Hepatocyte (in vitro differentiated cells): ENCODE results near the gene DPP10. TPM values are rescaled to one million over a fixed set of nuclear protein-coding genes. Genes with fewer than 3 reads are reported as not detected.

Source experiments
- DNase-seq: peaks from one replicate; pipeline ENCODE4 v3.0.0-alpha.2; 2016; ENCODE audit warnings: low spot score
- H2AFZ ChIP-seq: fragments of 200-600 bp; sonication (generic); 2 replicates; pipeline ENCODE4 v1.6.0; 2016; ENCODE audit warnings: antibody characterized with exemption, mild to moderate bottlenecking
- H3K27ac ChIP-seq: fragments of 200-600 bp; sonication (generic); 2 replicates; pipeline ENCODE4 v1.5.1; 2016; ENCODE audit warnings: mild to moderate bottlenecking
- H3K27me3 ChIP-seq: fragments of 200-600 bp; sonication (generic); 2 replicates; pipeline ENCODE4 v1.6.1; 2016
- H3K36me3 ChIP-seq: fragments of 200-600 bp; sonication (generic); replicated peaks from 2 replicates; pipeline ENCODE4 v1.5.1; 2016; ENCODE audit warnings: low read depth; ENCODE audit not compliant: insufficient read depth
- H3K4me1 ChIP-seq: fragments of 200-600 bp; sonication (generic); 2 replicates; pipeline ENCODE4 v1.5.1; 2016; ENCODE audit warnings: mild to moderate bottlenecking, moderate library complexity; ENCODE audit not compliant: insufficient read depth
- H3K4me2 ChIP-seq: fragments of 200-600 bp; sonication (generic); 2 replicates; pipeline ENCODE4 v1.6.0; 2016
- H3K4me3 ChIP-seq: fragments of 200-600 bp; sonication (generic); 2 replicates; pipeline ENCODE4 v1.5.1; 2016; ENCODE audit warnings: mild to moderate bottlenecking
- H3K79me2 ChIP-seq: fragments of 200-600 bp; sonication (generic); 2 replicates; pipeline ENCODE4 v1.6.0; 2017; ENCODE audit warnings: mild to moderate bottlenecking
- H3K9me2 ChIP-seq: fragments of 200-600 bp; sonication (generic); replicated peaks from 2 replicates; pipeline ENCODE4 v1.6.0; 2017; ENCODE audit warnings: mild to moderate bottlenecking; ENCODE audit not compliant: insufficient read depth
- H3K9me3 ChIP-seq: fragments of 200-600 bp; sonication (generic); 2 replicates; pipeline ENCODE4 v1.5.1; 2016; ENCODE audit warnings: low read depth, mild to moderate bottlenecking
- H4K20me1 ChIP-seq: fragments of 200-600 bp; sonication (generic); 2 replicates; pipeline ENCODE4 v1.6.0; 2016; ENCODE audit warnings: mild to moderate bottlenecking; ENCODE audit not compliant: insufficient read depth, poor library complexity, severe bottlenecking
- EZH2 ChIP-seq: fragments of 200-600 bp; sonication (generic); IDR thresholded peaks from 2 replicates; pipeline ENCODE4 v1.6.1; 2016; ENCODE audit warnings: antibody characterized with exemption, mild to moderate bottlenecking, borderline replicate concordance
- EZH2phosphoT487 ChIP-seq: fragments of 200-600 bp; sonication (generic); IDR thresholded peaks from one replicate; pipeline ENCODE4 v1.6.1; 2018; ENCODE audit warnings: antibody characterized with exemption, mild to moderate bottlenecking, low read depth, moderate library complexity; ENCODE audit not compliant: unreplicated experiment, severe bottlenecking
- WGBS: methylation state at CpG from one replicate; pipeline ENCODE4 v1.1.6; 2016; ENCODE audit warnings: low lambda C conversion rate; ENCODE audit errors: missing lambda C conversion rate; 5-methylcytosine and 5-hydroxymethylcytosine counted together
- polyA plus RNA-seq: library from polyadenylated mRNA; unstranded; fragments of >200 nt; fragmentation: Nextera tagmentation; extraction: Ambion mirVana; gene quantifications from 2 replicates; pipeline ENCODE4 v1.2.1, GENCODE V29; 2016
- total RNA-seq: library from RNA; depleted of rRNA; stranded (reverse); fragments of >200 nt; gene quantifications from 2 replicates; pipeline ENCODE4 v1.2.3, GENCODE V29; 2014
- TF ChIP-seq, protein P1 (sequence below): fragments of 200-600 bp; sonication (generic); IDR thresholded peaks from 2 replicates; pipeline ENCODE4 v1.5.1; 2016; ENCODE audit warnings: antibody characterized with exemption, mild to moderate bottlenecking; ENCODE audit not compliant: poor library complexity

The DPP10 gene
- total and polyA plus RNA-seq, 2 experiments from 2014 or later = 5.0 to 15.7 TPM

DNA sequence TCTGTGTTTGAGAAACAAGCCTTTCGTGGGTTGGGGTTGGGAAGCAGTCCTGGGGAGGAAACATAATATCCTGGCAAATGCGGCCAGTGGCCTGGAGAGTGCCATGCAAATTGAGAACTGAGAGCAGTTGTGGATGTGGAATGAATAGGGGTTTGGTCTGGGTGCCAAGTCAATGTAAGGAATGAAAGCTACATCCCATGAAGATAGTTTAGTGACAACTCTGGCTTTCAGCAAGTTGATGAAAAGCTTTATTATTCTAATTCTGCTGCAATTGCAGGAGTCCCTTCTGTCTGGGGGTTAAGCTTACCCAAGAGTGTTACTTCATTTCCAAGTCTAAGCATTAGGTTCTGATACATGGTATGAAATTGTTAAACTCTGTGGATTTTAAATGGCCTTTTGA lies 771.6 kb downstream of the DPP10 start:
- TF ChIP-seq EZH2phosphoT487 = no peak
- no peak for TF ChIP-seq EZH2
- TF ChIP-seq, protein P1, sequence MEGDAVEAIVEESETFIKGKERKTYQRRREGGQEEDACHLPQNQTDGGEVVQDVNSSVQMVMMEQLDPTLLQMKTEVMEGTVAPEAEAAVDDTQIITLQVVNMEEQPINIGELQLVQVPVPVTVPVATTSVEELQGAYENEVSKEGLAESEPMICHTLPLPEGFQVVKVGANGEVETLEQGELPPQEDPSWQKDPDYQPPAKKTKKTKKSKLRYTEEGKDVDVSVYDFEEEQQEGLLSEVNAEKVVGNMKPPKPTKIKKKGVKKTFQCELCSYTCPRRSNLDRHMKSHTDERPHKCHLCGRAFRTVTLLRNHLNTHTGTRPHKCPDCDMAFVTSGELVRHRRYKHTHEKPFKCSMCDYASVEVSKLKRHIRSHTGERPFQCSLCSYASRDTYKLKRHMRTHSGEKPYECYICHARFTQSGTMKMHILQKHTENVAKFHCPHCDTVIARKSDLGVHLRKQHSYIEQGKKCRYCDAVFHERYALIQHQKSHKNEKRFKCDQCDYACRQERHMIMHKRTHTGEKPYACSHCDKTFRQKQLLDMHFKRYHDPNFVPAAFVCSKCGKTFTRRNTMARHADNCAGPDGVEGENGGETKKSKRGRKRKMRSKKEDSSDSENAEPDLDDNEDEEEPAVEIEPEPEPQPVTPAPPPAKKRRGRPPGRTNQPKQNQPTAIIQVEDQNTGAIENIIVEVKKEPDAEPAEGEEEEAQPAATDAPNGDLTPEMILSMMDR = no peak
- Histone ChIP-seq H3K4me3 (no peak overlapping the region), H3K27ac (no peak overlapping the region), H3K4me2 (no peak overlapping the region), H3K27me3 (no peaks in the 10 kb centered on the region), H3K79me2 (no peaks in the 10 kb centered on the region), H2AFZ (no peak overlapping the region), H3K9me2 (no peaks in the 10 kb centered on the region), H3K4me1 (no peaks in the 10 kb centered on the region), H4K20me1 (no peaks in the 10 kb centered on the region), H3K9me3 (no peaks in the 10 kb centered on the region), H3K36me3 (no peaks in the 10 kb centered on the region)
- WGBS = 77% methylated on average over 2 of the region's 2 CpGs
- DNase-seq = no peak

DNA sequence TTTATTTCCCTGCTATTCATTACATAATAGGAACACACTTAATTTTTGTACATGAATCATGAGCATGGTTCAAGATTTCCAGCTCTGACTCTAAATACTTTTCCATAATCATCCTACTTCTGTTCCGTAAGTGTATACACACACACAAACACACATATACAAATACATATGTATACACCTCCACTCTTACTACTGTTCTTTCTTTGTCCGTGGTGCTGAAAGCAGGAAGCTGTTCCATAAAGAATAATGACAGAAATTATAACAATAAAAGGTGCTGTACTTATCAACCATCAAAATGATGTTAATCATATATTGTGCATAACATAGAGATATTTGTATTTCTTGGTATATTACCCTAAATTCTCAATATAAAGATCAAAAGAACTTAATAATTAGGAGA lies 776.9 kb downstream of the DPP10 start:
- Histone ChIP-seq H3K4me2 (no peak overlapping the region), H3K79me2 (no peaks in the 10 kb centered on the region), H4K20me1 (no peaks in the 10 kb centered on the region), H3K9me3 (no peaks in the 10 kb centered on the region), H3K9me2 (no peaks in the 10 kb centered on the region), H2AFZ (no peak overlapping the region), H3K27me3 (no peaks in the 10 kb centered on the region), H3K4me1 (no peaks in the 10 kb centered on the region), H3K36me3 (no peaks in the 10 kb centered on the region), H3K27ac (no peak overlapping the region), H3K4me3 (no peak overlapping the region)
- no peak for DNase-seq
- TF ChIP-seq EZH2 (no peak), EZH2phosphoT487 (no peak)
- TF ChIP-seq, protein P1 = no peak
- 95% methylated on average over 2 of the region's 2 CpGs for WGBS

DNA sequence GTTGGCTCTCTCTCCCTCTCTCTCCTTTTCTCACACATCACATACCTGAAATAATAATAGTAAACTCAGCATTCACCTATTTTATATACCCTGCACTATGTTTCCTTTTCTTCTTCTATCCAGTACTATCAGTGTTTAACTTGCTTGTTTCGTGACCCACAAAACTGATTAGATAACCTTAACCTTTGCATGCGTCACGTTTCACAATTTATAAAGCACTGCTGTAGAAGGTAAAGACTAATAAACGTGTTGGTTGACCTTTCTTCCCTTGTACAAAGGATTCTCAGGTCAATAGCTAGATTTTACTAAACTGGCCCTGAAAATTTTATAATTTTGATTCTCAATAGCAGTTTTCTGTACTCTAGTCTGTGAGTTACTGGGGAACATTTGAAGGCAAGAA lies 791.7 kb downstream of the DPP10 start:
- H3K27ac ChIP-seq = peak overlapping the region; percentile 60
- H3K4me2 ChIP-seq = peak overlapping the region; percentile 44
- H3K27me3 ChIP-seq = no peaks in the 10 kb centered on the region
- peak; percentile 13 for DNase-seq
- 49% methylated on average over 4 of the region's 4 CpGs for WGBS
- H2AFZ ChIP-seq = no peak overlapping the region
- H3K9me3 ChIP-seq = no peaks in the 10 kb centered on the region
- H3K9me2 ChIP-seq = no peaks in the 10 kb centered on the region
- peaks cover 12% of the 10 kb centered on the region for H3K4me1 ChIP-seq
- TF ChIP-seq, protein P1 = no peak
- TF ChIP-seq EZH2 (no peak), EZH2phosphoT487 (no peak)
- no peaks in the 10 kb centered on the region for H3K79me2 ChIP-seq
- no peaks in the 10 kb centered on the region for H3K36me3 ChIP-seq
- no peaks in the 10 kb centered on the region for H4K20me1 ChIP-seq
- H3K4me3 ChIP-seq = no peak overlapping the region

DNA sequence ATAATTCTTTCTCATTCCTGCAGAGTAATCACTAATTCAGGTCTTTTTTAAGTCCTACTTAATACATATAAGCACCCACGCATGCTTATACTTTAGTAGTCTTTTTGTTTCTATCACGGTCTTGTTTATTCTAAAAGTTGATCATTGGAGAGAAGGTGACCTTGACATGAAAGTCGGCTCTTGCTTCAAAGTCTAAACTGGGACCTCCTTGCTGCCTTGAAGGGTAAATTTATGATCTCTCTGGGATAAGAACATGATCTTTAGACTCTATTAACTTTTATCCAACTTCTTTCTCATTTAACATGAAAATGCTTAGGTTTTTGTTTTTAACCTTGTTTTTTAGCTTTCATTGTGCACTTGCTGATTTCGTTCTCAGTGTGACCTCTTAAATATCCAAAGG lies 792.3 kb downstream of the DPP10 start:
- H3K79me2 ChIP-seq = no peaks in the 10 kb centered on the region
- H3K9me3 ChIP-seq = no peaks in the 10 kb centered on the region
- H3K4me3 ChIP-seq = no peak overlapping the region
- H3K27ac ChIP-seq = peak overlapping the region; percentile 60
- TF ChIP-seq, protein P1 = no peak
- no peak for TF ChIP-seq EZH2
- no peak for TF ChIP-seq EZH2phosphoT487
- no peaks in the 10 kb centered on the region for H4K20me1 ChIP-seq
- H3K9me2 ChIP-seq = no peaks in the 10 kb centered on the region
- no peaks in the 10 kb centered on the region for H3K27me3 ChIP-seq
- H2AFZ ChIP-seq = no peak overlapping the region
- 56% methylated on average over 4 of the region's 4 CpGs for WGBS
- peaks cover 12% of the 10 kb centered on the region for H3K4me1 ChIP-seq
- H3K36me3 ChIP-seq = no peaks in the 10 kb centered on the region
- no peak for DNase-seq
- H3K4me2 ChIP-seq = peak overlapping the region; percentile 44
